AG20443 (cell line): ENCODE measurements around the gene PPP1R11.

Experiments used
- DNase-seq: peaks from one replicate; pipeline ENCODE4 v3.0.0; 2012; ENCODE audit warnings: low spot score, mixed read lengths

Gene PPP1R11

DNA sequence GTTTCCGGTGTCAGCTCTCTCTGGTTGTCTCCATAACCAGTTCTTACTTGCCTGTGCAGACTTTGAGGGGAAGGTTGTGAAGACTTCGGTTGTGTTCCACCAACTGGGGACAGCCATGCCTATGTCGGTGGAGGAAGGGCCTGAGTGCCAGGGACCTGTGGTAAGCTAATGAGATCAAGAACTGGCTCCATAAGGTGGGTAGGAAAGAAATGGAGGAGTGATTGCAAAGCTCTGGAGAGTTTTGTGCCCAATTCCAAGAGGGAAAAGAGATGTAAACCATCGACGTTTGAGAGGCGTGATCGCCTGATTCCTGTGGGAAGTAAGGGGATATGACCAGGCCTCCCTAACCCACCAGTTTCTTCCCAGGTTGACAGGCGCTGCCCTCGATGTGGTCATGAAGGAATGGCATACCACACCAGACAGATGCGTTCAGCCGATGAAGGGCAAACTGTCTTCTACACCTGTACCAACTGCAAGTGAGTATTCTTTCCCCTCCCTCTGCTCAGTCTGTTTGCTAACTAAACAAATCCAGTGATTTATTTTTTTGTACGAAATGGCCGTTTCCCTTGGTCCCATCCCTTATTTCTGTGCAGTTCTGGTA, 5.0 kb upstream of the PPP1R11 start:
- peak; percentile 33 for DNase-seq

DNA sequence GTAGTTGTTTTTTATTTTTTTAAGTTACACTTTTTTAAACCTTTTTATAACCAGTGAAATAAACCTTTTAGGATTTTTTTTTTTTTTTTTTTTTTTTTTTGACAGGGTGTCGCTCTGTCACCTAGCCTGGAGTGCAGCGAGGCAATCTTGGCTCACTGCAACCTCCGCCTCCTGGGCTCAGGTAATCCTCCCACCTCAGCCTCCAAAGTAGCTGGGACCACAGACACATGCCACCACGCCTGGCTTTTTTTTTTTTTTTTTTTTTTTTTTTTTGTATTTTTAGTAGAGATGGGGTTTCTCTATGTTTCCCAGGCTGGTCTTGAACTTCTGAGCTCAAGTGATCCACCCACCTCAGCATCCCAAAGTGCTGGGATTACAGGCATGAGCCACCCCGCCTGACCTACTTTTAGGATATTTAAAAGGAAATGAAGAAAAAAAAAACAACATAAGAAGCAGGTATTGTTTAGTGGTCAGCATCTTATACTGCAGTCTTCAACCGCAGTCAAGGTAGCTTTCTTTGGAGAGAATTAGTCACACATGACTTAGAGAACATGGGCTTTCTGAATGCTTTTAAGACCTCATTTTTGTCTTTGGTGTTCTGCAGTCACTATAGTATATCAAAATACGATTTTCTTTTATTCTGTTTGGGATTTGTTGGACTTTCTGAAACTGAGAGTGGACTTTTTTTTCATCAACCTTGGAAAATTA, 4.4 kb upstream of the PPP1R11 start:
- no peak for DNase-seq

DNA sequence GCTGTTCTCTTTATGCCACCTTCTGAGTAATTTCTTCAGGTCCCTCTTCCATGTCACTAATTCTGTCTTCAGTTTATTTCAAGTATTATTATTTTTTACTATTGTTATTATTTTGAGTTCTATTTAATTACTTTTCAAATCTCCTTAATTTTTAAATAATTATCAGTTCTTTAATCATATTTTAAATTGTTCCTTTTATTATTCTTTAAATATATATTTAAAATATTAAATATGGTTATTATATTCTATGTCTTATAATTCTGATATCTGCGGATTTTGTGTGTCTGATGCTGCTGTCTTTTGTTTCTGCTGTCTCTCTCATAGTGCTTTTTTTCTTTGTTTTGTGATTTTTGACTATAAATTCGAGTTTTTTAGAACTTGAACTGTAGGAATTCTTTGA, 3.7 kb upstream of the PPP1R11 start:
- no peak for DNase-seq

DNA sequence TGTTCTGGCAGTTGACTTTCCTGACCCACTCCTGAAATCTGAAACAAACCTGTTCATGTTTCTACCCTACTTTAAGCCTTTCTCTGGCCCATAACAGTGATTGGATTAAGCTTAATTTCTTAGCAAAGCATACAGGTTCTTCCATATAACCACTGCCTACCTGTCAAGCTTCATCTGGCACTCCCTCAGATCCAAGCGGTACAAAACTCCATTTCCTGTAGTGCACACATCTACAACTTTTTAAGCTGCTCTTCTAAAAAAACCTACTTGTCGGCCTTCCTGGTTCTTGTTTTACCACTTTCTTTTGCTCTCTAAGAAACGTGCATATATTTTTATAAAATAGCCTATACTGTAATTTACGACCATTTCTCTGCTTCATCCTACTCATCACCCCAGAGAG, 916 bp upstream of the PPP1R11 start:
- DNase-seq: no peak

DNA sequence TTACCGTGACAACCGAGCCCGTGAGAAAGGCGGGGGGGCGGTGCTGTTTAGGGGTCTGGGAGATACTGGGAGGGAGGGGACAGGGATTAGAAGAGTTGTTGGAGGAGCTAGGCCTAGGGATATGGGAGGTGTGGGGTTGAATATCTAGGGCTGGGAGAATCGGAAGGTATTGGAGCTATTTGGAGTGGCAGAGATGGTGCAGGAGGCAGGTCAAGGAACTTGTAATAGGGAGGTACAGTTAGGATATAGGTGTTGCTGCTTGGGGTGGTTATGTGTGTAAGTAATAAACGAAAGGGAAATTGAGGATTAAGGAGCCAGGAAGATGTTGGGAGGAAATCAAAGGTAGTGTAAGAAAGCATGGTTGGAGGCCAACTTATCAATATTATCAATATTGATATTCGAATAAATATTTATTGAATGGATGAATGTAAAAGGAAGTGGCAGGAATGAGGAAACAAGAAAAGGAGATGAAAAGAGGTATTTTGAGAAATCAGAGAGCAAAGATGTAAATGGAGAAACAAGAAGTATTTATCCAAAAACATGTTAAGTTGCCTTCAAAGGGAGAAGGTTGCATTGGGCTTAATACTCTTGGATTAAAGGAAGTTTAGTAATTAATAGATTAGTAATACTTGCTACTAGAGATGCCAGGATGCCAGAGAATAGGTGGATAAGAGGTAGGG, 602 bp downstream of the PPP1R11 start:
- peak; percentile 79 for DNase-seq

DNA sequence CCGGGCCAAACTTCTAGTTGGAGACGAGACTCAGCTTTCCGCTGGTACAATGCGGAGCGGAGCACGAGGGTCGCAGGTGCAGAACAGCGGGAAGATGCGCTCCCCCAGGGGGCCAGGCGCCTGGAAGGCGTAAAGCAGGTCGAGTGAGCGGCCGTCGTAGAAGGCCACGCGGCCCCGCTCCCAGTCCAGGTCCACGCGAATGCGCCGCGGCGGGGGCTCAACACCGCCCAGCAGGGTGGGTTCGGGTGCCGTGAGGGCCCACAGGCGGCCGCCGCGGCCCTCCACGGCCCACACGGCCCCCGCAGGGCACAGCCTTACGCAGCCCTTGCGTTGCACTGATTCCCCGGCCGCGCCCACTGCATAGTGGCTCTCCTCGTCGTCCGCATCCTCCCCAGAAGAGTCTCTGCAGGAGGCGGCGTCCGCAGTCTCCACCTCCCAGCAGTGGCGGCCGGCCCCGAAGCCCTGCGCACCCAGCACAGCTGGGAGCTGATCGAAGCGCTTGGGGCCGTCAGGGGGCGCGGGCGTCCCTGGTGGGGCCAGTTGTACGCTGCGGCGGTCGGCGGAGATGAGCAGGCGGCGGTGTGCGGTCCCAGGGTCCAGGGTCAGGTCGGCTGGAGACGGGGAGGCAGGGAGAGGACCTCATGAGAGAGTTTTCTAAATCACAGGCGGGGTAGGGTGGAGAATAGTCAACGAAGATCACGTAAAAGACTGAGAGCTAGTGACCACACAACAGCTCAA, 4.3 kb downstream of the PPP1R11 start:
- DNase-seq: peak; percentile 50

DNA sequence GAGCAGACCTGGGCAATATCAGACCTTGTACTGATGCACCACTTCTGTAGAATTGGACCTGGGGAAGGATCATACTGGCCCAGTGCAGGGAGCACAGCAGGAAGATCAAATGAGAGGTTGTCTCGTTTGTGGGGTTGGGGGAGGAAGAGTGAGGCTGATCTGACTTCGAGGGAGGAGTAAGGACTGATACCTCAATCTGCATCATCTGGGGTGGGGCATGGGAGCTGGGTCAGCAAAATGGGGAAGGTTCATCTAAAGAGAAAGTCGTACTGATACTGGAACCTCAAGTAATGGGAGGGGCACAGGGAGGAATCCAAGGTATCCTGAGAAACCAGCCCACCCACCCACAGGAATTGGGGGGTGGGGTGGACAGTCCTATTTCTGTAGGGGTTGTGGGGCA, 4.9 kb downstream of the PPP1R11 start:
- DNase-seq: no peak

DNA sequence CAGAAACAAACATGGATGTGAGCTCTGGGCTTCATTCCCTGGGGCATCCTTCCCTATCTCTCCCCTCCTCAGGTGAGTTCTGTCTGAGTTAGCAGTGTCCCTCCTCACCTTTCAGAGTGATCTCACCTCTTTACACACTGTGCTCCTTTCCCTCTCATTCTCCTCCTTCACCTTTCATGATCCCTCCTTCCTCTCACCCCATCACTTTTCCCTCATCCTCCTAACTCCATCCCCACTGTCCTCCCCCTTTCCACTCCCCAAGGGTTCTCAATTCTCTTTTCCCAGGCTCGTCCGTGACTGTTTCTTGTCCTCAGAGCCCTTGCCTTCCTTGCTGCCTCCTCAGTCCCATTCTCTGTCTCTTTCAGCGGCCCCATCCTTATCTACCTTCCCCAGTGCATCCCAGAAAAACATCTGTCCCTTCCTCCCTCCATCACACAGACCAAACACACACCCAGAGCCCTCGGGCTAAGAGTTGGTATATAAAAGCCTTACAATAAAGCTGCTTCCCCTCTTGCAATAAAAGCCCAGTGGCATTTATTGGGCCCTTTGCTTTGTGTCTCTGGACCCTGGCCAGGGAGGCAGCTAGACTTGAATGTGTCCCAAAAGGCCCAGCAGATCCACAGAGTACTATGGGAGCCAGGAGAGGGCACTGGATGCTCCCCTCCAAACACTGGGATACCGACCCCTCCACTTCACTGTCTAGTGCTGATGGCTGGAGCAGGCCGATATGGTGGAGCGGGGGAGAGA, 6.7 kb downstream of the PPP1R11 start:
- no peak for DNase-seq

DNA sequence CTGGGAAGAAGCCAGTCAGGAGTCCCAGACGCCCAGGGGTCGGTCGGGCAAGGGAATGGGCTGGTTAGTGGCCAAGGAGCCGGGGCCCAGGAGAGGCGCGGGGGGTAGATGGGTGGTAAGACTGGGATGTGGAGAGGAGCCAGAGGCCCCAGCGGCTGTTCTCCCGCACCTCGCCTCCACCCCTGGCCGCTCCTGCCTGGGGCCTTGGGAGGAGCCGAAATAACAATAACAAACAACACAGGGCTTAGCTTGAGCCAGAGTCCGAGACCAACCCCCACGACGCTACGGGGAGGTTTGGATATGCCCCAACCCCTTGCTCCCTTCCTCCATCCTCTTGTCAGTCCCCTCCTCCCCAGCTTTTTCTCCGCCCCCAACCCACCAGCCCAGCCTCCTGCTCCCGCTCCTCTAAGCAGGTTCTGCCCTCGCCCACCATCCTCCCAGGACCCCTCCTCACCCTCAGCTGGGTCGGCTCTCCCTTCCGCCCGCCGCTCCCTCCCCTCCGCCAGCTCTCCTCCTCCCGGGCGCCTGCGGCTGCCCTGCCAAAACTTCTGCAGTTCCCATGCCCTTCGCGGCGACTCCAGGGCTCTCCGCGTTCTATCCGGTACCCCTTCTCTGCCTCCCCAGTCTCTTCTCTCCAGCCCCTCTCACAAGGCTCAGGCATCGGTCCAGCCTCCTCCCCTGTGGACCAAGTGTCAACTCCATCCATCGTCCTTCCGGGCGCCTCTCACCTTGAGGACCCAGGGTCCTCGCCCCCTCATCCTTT, 7.5 kb downstream of the PPP1R11 start:
- peak; percentile 37 for DNase-seq

DNA sequence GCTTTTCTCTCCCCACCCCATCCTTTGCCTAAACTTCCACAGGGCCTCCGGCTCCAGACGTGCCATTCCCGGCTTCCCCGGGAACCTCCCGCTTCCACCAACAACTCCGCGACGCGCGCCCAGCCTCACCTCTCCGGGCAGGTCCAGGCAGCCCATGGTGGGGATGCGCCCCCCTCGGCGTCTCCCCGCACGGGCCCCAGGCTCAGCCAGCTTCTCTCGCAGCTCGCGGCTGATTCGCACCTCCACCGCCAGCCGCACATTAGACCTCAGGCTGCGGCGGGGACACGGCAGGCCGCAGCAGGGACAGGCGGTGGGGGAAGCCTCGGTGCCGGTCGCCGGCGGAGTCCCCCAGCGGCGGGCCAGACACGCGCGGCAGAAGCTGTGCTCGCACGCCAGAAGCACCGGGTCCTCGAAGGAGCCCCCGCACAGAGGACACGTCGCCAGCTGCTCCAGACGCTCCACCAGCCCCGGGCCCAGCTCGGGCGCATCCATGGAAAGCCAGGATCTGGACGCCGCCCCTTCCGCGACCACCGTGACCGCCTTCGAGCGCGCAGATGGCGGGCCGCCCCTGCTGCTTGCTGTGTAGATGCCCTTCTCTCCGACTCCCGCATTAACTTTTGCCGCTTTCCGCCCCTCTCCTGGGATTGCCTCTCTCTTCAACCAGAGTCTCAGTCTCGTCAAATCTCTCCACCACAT, 8.2 kb downstream of the PPP1R11 start, which contains the start of gene RNF39:
Gene RNF39, minus strand, starts transcription at position 676 of the 696 bp plus-strand sequence. Its CDS starts 184 bp downstream, at position 492.
- DNase-seq: peak; percentile 20

DNA sequence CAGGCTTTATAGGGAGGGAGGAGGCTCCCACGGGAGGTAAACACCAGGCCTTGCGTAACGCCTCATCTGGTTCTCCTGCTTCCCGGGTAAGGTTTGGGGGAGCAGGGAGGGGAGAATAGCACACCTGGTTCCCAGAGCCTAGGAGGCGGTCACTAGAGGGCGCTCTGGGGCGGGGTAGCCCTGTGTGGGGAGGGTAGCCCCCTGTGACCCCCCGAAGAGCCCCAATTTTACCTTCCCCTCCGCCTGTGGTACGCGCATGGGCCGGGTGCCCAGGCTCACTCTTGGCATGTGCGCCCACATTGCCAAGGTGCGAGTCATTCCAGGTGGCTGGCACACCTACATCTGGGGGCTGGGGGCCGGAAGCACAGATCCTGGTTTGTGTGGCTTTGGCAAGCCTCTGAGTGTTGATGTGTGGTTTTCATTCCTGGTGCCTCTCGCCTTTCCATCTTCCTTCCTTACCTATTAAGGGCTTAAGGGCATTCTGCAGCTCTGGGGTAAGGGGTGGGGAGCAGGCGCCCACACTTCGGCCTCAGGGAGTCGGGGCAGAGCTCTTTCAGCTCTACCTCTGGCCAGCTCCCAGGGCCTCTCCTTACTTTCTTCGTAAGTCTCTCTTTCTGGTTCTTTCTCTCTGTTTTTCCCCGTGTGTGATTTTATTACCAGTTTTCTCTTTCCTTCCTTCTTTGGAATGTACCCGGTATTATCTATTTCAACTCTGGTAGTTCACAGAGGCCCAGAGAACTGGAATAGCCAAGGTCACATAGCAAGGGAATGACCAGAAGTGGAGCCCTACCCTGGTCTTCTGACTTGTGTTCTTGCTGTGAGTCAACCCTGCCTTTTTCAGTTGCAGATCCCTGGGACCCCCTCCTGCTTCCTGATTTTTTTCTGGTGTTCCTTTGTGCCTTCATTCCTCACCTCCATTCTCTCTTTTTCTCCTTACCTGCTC, 9.1 kb downstream of the PPP1R11 start:
- peak; percentile 17 for DNase-seq

DNA sequence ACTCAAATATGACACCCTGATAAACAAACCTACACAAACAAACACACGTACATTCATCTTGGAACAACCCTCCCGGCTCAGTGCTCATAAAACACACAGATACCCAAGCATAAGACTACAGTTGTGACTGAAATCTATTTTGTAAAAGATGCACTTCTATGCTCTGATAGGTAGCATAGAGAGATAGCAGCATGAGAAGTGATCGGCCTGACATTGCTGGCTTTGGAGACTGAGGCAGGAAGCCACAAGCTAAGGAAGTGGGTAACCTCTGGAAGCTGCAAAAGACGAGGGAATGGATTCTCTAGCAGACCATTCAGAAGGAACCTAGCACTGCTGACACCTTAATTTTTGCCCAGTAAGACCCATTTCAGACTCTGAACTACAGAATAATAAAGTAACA, 10.2 kb downstream of the PPP1R11 start:
- DNase-seq: no peak

DNA sequence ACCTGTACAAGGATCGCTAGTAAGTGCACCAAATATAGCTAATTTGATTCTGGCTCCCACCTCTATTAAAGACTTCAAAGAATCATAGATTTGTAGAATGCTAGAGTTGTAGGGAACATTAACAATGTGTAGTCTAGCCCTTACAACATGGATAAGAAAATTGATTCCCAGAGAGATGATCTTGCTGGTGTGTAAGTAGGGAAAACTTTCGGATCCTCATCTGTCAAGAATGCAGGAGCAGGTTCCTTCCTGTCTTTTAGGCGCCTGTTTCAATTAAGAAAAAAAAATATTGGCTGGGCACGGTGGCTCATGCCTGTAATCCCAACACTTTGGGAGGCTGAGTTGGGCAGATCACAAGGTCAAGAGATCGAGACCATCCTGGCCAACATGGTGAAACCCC, 20.9 kb downstream of the PPP1R11 start:
- DNase-seq: no peak

DNA sequence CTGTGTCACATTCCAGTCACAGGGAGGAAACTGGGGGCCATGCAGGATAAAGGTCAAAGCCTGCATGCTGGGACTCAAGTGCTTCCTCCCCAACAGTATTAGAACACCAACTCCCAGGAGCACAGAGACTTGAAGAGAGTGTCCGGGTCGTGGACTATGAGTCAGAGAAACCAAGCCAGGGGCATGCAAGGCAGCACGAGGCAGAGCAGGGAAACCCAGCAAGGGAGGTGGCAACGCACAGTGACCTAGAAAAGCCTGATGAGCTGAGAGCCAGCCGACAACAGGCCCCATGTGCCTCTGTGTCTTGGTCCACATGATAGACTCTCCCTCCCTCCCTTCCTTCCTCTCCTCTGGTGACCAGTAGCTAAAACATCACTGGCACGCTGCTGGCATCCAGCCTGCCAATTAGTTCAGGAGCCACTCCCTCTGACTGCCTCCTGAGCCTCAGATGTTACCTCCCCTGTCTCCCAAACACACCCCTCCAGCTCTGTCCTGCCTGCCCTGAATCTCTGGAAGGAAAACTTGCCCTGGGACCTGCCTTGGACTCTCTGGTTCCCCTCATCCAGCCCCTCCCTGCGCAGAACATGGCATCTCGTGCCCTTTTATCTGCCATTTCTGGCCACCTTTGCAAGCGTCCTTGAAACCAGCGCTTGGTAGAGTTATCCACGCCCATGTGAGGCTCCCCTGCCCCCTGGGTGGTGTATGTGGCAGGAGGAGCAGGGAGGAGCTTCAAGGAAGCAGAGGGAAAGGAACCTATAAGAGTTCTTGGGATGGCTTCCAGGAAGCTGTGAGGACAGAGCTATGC, 24.8 kb downstream of the PPP1R11 start:
- DNase-seq: peak; percentile 85

DNA sequence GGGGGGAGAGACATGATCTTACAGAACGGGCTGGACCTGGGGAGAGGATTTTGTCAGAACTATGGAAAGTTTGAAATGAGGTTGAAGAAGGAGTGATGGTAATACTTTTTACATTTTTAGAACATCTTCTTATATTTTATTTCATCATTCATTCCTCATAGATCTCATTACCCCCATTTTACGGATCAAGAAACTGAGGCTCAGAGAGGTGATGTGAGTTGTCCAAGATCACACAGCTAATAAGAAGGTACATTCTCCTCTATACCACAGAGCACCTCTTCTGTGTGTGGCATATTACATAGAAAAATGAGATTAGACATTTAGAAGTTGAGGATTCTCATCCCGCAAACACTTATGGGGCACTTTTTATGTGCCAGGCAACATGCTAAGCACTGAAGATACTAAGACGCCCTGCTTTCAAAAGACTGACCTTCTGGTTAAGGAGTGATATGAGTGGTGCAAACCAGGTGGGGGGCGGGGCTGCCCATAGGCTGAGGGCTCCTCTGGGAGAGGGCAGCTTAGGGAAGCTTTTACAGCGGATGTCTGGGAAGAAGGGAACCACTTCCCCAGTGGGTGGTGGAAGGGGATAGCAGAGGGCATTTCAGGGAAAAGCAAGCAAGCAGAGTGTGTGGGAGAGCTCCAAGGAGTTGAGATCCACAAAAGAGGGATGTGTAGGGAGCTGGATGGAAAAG, 26.0 kb downstream of the PPP1R11 start:
- DNase-seq: no peak

DNA sequence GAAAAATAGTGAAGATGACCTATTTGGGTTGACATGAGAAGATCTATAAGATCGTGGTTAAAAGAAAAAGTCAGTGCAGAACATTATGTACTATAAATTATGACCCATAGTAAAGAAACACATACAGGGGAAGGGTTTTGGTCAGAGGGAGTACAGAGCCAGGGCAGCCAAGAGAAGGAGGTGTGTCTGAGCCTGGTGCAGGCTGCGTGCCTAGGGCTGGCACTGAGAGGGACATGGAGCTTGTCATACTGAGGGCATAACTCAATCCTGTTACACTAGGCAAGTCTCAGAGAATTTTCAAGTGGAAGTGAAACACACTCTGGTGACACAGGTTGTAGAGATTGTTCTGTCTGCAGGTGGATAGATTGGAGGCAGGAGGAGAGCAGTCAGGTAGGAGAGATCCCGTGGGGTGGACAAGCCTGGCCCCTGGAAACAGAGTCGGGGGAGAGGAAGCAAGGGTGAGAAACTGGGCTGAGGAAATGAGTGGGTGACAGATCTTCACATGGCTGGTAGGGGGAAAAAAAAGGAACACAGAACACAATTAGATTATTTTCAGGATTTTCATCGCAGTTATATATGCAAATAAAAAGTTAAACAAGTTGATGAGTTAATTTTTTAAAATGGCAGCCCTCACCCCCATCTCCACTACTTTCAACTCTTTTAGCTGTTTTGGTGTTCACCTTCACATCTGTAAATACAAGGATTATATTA, 27.1 kb downstream of the PPP1R11 start:
- no peak for DNase-seq

DNA sequence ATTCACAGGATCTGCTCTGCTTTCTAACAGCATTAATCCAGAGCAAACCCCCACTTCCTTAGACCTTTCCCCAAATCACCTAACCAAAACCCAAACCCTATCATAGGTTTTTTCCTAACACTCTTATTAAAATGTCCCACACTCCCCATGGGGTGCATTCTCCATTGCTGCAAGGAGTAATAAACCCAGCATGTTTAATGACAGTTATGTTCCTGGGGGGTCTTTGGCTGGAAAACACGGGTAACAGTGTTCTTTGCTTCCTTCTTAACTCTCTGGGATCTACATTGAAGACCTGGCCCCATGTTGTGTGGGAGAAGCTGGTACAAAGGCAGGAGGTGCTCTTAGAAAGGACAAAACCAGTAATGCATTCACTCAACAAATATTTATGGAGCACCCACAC, 29.8 kb downstream of the PPP1R11 start:
- DNase-seq: no peak
